ENCODE data around the gene KIF16B.

DNA sequence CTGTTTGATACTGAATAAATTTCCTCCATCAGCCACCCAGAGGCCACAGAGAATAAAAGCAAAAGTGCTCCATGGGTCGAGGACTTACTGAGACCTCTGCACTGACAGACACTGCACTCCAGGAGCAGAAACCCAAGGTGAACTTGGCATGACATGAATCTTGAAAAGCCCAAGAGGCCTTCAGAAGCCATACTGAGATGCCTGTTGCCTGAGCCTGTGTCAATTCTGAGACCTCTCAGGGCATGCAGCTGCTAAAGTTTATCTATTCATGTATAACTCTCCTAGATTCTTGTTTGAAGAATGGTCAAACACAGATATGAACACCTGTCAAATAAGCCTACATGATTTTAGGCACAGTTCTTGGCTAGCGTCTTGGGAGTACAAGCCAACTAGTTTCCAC, 145.7 kb downstream of the KIF16B start:
- TF ChIP-seq EP300 (IDR thresholded peaks at IDR 0.05) (no peak), POLR2A (IDR thresholded peaks at IDR 0.05) (no peak)
- TF ChIP-seq, protein P1, sequence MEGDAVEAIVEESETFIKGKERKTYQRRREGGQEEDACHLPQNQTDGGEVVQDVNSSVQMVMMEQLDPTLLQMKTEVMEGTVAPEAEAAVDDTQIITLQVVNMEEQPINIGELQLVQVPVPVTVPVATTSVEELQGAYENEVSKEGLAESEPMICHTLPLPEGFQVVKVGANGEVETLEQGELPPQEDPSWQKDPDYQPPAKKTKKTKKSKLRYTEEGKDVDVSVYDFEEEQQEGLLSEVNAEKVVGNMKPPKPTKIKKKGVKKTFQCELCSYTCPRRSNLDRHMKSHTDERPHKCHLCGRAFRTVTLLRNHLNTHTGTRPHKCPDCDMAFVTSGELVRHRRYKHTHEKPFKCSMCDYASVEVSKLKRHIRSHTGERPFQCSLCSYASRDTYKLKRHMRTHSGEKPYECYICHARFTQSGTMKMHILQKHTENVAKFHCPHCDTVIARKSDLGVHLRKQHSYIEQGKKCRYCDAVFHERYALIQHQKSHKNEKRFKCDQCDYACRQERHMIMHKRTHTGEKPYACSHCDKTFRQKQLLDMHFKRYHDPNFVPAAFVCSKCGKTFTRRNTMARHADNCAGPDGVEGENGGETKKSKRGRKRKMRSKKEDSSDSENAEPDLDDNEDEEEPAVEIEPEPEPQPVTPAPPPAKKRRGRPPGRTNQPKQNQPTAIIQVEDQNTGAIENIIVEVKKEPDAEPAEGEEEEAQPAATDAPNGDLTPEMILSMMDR (IDR thresholded peaks at IDR 0.05) = no peak

Data from stomach (tissue), 4 donors.